GM12873 (cell line): ENCODE results near the gene ZNHIT1.

ENCODE experiments used
- CTCF ChIP-seq: IDR thresholded peaks from 2 replicates; pipeline ENCODE4 v1.5.1; 2012; ENCODE audit warnings: low read depth, mild to moderate bottlenecking, moderate library complexity, low read length, control low read depth; ENCODE audit not compliant: insufficient read depth; ENCODE audit errors: missing control alignments

The ZNHIT1 gene

GRCh38 chr7:101206665-101207042 lies 11.3 kb upstream of the ZNHIT1 start:
- no peak for TF ChIP-seq CTCF

- no peak for TF ChIP-seq CTCF
Measured at GRCh38 chr7:101207459-101207858, 10.5 kb upstream of the ZNHIT1 start.

GRCh38 chr7:101208794-101209193 lies 9.2 kb upstream of the ZNHIT1 start:
- no peak for TF ChIP-seq CTCF

- TF ChIP-seq CTCF, result no peak
Measured at GRCh38 chr7:101210143-101210542, 7.8 kb upstream of the ZNHIT1 start.

GRCh38 chr7:101211501-101211900 lies 6.5 kb upstream of the ZNHIT1 start:
- no peak for TF ChIP-seq CTCF

- TF ChIP-seq CTCF, result no peak
Measured at GRCh38 chr7:101212014-101212413, 6.0 kb upstream of the ZNHIT1 start.

- no peak for TF ChIP-seq CTCF
Measured at GRCh38 chr7:101216001-101216859, 1.7 kb upstream of the ZNHIT1 start.
